HG03066 (cell line): ENCODE data around the gene FAM163B.

Experiments used
- ATAC-seq: cut with Tn5 transposase; IDR thresholded peaks from one replicate; pipeline ENCODE4 v1.9.1; 2021; ENCODE audit warnings: low read depth; ENCODE audit not compliant: unreplicated experiment

The FAM163B gene

GRCh38 chr9:133621725-133622267, 12.6 kb upstream of the FAM163B start:
- no peak for ATAC-seq

DNA sequence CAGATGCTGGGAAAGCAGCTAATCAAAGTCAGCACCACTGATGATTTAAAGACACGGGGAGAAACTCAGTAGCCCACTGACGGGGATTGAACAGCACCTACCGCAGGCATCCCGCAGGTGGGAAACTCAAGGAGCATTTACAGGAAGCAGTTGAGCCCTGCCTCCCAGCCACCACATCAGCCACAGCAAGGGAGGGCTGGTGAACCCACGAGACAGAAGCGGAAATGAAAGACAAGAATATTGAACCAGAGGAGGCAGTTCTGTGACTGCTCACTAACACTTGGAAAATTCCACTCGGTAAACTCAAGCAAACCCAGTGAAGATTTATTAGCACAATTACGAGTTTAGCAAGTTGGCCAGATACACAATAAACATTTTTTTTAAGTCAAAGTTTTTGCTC, 10.6 kb upstream of the FAM163B start:
- no peak for ATAC-seq

- no peak for ATAC-seq
Observed at GRCh38 chr9:133618726-133619125, 9.5 kb upstream of the FAM163B start.

GRCh38 chr9:133616643-133617405, 7.6 kb upstream of the FAM163B start:
- no peak for ATAC-seq

DNA sequence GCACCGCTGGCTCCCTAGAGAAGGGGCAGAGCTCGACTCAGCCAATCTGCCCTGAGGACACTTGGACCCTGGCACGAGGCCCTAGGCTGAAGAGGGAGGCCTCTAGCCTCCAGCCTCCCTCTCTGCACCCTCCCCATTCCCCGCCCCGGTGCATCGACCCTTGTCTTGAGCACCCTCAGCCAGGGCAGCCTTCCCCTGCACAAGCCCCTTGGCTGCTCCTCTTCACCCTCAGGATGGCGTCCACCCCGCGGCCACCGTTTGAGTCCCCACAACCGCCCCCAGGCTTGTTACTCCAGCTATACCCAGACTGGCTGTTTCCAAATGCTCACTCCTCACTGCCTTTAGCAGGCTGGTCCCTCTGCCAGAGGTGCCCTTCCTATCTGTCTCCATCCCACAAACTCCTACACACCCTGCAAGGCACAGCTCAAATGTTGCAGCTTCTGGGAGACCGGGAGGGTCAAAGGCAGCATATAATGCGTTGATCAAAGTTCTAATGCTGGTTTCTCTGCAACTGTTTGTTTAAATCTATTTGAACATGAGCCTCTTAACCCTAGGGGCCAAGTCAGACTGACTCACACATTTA, 6.5 kb upstream of the FAM163B start:
- no peak for ATAC-seq

GRCh38 chr9:133615186-133615585, 6.0 kb upstream of the FAM163B start:
- no peak for ATAC-seq

DNA sequence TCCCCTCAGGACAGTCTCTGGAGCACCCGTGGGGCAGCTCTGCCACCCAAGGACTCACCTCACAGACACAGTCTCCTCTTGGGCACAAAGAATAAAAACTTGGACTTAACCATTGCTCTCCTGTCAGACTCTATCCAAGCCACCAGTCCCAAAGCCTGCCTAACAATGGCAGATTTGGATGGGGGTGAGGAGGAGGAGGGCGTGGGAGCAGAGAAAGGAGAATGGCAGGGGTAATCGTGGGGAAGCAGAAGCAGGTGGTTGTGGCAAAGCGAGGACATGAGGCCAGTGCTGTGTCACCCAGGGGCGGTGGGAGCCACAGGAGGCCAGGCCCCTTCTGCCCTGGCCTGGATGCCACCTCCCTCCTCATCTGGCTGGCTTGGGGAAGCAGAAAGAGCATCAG, 5.5 kb upstream of the FAM163B start:
- ATAC-seq = no peak

DNA sequence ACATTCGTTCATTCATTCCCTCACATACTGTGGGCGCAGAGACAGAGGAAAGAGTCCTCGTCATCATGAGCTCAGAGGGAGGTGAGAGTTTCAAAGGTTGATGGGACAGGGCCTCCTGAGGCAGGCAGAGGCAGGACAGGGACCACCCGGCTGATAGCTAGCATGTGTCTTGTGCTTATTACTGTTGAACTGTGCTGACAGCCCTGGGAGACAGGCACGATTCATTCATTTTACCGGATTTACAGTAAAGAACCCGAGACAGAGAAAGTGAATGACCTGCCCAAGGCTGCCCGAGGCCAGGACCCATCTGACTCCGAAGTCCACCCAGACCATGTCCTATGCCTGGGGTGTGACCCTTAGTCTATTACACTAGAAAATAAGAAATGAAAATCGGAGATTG, 4.9 kb upstream of the FAM163B start:
- ATAC-seq = no peak

DNA sequence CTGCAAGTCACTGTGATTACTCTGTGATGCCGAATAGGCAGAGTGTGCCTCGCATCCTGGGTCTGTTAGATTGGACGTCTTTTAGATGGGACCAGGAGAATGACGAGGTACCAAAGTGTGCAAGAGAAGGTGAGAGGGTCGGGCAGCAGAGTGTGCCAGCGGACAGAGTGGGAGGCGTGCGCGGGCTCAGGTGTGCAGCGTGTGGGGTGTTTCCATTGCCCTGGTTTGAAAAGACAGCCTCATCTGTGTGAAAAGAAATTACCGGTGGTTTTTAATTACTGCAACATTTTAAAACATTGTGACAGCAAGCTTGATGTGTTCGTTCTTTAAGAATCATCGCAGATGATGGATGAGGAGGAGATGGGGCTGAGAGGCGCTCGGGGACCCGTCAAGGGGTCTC, 4.2 kb upstream of the FAM163B start:
- ATAC-seq = no peak

GRCh38 chr9:133612816-133613215, 3.6 kb upstream of the FAM163B start:
- ATAC-seq = no peak

- no peak for ATAC-seq
Observed at GRCh38 chr9:133612051-133612450, 2.9 kb upstream of the FAM163B start.

DNA sequence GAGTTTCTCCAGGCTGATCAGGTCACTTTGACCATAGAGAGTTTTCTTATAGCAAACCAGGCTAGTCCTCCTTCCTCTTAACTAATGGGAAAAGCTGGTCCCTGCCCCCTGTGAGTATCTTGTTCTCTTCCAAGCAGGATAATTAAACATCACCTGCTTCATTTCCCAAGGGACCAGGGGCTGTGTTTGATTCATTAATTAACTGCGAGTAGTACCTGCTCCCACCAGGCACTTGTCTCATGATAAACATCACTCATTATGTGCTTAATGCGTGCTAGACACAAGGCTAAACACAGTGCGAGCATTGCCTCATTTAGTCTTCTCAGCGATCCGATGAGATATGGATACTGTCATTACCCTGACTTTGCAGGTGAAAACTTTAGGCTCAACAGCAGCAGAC, 1.7 kb upstream of the FAM163B start:
- no peak for ATAC-seq

DNA sequence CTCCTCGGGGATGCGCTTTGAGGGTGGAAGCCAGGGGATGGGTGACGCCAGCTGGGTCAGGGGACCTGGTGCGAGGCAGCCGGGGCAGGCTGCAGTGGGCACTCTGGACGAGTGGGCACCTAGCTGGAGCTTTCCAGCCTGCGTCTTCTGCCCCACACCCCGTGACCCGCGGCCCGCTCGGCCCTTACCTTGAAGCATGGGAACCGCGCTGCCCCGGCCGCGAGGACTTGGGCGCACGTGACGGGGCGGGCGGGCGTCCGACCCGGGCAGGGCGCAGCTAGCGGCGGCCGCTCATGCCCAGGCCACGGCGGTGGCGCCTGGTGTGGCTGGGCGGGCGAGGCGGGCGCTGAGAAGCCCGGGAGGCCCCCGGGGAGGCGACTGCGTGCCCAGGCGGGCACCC, 300 bp downstream of the FAM163B start:
- ATAC-seq = no peak

- ATAC-seq = no peak
Observed at GRCh38 chr9:133608382-133608781, 807 bp downstream of the FAM163B start.

- no peak for ATAC-seq
Observed at GRCh38 chr9:133607976-133608375, 1.2 kb downstream of the FAM163B start.

DNA sequence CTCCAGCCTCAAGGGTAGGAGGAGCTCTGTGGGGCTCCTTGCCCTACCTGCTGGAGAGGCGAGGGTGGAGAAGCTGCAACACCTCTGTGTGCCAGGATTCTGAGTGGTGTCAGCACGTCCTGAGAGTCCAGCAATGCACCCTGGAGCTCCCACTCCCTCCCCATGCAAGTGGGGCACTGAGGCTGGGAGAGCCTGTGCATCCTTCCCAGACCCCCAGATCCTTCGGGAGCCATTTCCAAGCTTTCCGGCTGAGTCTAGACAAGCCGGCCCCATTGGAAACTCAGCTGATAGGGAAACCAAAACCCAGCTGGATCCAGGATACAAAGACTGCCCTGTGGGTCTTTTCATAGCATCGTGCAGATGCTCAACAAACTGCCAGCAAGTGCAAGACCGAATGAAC, 1.8 kb downstream of the FAM163B start:
- ATAC-seq = no peak

- no peak for ATAC-seq
Observed at GRCh38 chr9:133606708-133607025, 2.5 kb downstream of the FAM163B start.

GRCh38 chr9:133605856-133606707, 3.1 kb downstream of the FAM163B start:
- no peak for ATAC-seq

- no peak for ATAC-seq
Observed at GRCh38 chr9:133605446-133605845, 3.7 kb downstream of the FAM163B start.

DNA sequence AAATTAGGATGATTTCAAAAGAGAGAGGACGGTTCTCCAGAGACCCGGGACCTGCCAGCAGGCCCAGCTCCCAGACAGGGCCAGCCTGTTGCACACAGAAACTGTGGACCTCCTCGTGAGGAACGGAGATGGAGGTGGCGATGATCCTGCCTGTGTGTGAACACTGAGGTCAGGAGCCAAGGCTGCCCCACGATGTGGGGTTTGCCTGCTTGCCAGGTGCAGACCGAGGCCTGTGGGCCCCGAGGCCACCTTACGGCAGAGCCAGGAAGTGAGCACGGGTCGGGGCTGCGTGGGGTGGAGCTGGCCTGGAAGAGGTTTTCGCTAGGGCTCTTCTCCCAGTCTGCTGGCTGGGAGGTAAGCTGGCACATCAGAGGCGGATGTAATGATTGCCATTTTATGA, 4.3 kb downstream of the FAM163B start:
- no peak for ATAC-seq

DNA sequence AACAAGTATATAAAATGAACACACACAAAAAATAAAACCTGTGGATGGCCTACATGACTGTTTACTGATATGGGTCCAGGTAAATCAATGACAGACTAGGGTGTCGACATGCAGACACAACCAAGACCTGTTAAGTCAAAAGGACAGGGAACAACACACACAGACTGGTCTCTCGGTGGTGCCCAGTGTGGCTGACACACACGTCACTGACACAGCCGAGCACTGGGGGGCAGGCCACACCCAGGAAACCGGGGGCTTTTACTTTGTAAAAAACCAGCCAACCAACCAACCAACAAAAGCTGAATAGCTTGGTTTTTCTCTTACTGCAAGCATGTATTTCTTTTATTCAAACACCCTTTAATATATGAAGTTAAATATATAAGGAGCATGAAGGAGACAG, 5.0 kb downstream of the FAM163B start:
- ATAC-seq = no peak
